GM08714 (cell line): ENCODE results near the gene MECR.

Experiments
- H3K4me3 ChIP-seq: fragments of 200-500 bp; sonication (Bioruptor generic); 2 replicates; pipeline ENCODE4 v1.5.1; 2014; ENCODE audit warnings: mild to moderate bottlenecking, low read length, inconsistent platforms
- ZNF274 ChIP-seq: IDR thresholded peaks from 2 replicates; pipeline ENCODE4 v1.6.1; 2012; ENCODE audit warnings: mild to moderate bottlenecking, low read depth, low read length

MECR gene

DNA sequence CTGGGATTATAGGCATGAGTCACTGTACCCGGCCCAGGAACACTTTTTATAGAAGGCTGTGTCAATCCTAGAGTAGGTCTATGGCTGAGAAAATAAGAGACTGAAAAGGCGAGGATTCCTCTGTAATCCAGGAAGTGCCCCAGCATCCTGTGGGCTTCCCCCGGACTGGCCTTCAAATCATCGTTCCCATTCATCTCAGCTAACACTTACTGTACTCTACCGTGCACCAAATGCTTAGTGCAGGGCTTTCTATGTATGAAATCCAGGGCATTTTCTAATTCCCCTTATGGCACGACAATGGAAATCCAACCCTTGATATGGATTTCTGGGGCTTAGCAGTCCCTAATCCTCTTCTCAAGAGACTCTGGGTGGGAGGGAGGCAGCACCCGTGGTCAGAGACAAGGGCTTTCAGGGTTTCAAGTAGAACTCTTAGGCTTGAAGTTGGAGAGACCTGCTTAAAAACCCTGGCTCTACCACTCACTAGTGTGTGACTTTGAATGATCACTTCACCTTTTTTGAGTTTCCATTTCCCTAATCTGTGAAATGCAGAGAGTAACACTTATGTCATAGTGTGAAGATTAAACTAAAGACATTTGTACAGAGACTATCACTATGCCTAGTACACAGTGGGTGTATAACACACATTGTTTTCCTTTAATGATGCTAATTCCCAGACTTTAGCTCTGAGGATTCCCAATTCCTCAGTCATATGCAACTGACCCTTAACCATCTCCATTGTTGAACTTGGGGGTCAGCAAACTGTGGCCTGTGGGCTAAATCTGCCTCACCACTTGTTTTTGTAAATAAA lies 20.3 kb downstream of the MECR start:
- TF ChIP-seq ZNF274: no peak
- H3K4me3 ChIP-seq: no peak overlapping the region

DNA sequence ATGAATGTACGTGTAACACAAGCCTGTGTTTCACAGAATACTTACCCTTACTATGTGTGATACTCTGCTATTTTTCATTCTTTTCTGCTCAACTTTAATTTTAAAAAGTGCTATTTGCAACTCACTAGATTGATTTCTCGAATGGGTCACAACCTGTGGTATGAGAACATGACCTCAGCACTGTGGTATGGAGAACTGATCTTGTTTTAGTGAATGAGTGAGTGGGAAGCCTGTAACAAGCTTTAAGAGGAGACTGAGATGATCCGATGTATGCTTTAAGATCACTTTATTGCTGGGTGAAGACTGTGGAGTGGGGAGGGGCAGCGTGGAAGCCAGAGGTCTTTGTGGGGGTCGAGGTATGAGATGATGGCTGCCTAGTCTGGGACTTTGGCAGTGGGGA lies 21.6 kb downstream of the MECR start:
- no peak for TF ChIP-seq ZNF274
- H3K4me3 ChIP-seq: no peak overlapping the region

DNA sequence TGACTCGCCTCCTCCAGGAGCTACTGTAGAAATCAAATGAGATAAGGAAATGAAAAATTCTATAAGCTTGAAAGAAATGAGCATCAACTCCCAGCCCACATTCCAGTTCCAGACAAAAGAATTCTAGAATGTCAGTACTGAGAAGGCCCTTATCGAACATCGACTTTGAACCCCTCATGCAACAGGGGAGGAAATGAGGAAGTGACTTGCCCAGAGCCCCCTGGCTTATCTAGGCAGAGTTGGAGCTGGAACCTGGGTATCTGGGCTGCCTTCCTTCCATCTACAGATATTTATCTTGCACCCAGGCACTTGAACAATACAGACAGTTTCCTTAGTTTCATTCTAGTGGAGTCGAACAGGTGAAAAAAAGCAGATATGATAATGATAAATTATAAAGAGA lies 22.3 kb downstream of the MECR start:
- H3K4me3 ChIP-seq: no peak overlapping the region

DNA sequence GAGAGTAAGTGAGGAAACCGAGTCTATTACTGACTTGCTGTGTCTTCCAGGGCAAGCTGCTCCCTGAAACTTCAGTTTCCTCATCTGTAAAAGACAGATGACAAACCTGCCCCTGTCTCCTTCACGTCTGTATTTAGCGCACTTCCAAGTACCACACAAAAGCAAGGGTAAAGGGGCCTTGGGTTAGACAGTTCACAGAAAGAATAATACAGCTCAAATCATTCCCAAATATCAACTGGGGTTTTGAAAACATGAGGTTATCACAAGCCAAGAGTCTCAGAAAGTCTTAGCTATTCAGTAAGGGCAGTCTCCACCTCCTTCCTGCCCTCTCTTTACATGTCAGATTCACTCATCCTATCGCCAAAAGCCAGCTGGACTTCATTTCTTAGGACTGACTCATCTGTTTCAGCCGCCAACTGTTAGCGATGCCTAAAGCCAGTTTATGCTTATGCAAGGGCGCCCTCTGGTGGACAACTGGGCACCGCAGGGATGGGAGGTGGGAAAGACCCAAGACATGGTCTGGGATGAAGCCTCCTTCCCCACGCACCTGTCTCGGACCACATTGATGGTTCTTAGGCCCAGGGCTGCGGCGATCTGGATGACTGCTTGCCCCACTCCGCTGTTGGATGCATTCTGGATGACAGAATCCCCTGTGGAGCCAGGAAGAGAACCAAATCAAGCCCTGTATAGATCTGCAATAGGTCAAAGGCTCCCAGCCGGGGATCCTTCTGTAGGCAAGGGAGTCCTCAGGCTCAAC lies 28.0 kb downstream of the MECR start:
- no peak overlapping the region for H3K4me3 ChIP-seq
- TF ChIP-seq ZNF274: no peak

More for the DNA sequence above, 22.3 kb downstream of the MECR start:
- TF ChIP-seq ZNF274: no peak

- H3K4me3 ChIP-seq: no peak overlapping the region
- no peak for TF ChIP-seq ZNF274
Observed at GRCh38 chr1:29202053-29202452, 28.7 kb downstream of the MECR start.

DNA sequence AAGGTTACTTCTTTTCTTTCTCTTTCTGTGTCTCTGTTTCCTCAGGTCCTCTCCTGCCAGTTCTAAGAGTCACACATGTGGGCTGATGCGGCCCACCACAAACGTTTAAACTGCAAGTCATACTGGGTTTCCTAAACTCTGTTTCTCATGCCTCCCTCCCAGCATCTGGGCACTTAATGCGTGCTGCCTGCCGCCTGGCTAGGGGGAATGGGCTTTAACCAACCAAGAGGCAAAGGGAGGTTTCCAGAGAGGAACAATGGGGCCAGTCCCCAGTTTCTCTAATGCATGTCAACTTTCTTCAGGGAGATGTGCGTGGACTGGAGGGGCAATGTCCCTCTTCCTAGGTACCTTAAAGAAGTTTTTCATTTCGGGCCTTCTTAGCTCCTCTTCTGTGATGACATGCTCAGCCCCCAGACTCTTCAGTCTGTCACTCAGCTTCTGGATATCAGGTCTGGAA lies 29.1 kb downstream of the MECR start:
- TF ChIP-seq ZNF274: no peak
- H3K4me3 ChIP-seq: no peak overlapping the region

- H3K4me3 ChIP-seq: no peak overlapping the region
- TF ChIP-seq ZNF274: no peak
Observed at GRCh38 chr1:29200906-29201594, 29.7 kb downstream of the MECR start.

- TF ChIP-seq ZNF274: no peak
- no peak overlapping the region for H3K4me3 ChIP-seq
Observed at GRCh38 chr1:29197993-29198392, 32.7 kb downstream of the MECR start.

DNA sequence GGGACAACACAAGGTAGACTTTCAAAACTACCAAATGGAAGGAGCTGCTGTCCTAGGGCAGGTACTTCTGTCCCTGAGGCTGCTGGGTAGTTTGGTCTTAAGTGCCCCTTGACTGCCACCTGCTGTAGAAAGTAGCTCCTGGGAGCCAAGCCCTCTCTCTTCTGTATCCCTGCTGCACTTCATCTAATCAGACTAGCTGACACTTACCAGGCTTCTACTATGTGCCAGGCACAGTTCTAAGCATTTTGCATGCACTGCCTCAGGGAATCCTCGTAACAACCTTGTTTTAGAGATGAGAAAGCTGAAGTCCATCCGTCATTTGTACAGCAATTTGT lies 33.2 kb downstream of the MECR start:
- TF ChIP-seq ZNF274: no peak
- H3K4me3 ChIP-seq: no peak overlapping the region

DNA sequence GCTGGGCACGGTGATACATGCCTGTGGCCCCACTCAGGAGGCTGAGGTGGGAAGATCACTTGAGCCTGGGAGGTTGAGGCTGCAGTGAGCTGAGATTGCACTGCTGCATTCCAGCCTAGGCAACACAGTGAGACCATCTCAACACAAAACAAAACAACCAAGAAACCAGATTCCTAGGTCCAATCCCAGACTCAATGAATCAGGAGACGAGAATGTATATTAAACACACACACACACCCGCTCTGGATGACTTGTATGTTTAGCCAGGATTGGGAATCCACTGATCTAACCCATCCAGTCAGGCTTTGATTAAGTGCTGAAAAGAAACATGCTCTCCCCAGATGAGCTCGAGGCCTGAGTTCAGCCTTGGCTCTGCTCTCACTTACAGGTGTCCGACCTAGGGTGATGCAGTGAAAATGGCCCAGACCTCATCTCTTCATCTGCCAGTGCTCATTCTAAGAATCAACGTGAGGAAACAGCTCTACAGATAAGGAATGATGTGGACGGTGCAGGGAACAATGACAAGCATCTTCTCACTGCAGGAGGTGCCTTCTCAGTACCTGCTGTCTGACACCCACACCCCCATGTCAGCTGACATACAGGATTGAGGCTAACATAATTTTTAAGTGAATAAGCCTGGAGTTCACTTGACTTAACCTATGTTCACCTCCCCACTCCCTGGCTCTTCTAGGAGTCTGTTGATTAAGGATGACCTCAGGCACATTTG lies 33.7 kb downstream of the MECR start:
- TF ChIP-seq ZNF274: no peak
- no peak overlapping the region for H3K4me3 ChIP-seq

- H3K4me3 ChIP-seq: no peak overlapping the region
- no peak for TF ChIP-seq ZNF274
Observed at GRCh38 chr1:29195881-29196291, 34.8 kb downstream of the MECR start.

- no peak overlapping the region for H3K4me3 ChIP-seq
- no peak for TF ChIP-seq ZNF274
Observed at GRCh38 chr1:29193879-29194455, 36.8 kb downstream of the MECR start.

DNA sequence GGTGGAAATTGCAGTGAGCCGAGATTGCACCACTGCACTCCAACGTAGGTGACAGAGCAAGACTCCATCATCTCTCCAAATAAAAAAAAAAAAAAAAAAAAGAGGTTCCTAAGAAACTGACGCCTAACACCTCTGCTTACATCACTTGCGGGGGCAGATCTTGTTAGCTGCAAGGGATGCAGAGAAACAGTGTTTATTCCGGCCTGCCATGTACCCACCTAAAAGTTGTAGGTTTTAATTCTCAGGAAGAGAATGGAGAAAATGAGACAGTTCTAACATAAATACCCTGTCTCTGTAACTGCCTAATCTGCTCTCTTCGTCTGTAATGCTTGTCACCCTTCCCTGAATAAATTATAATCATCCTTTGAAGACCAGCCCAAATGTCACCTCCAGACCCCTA lies 40.0 kb downstream of the MECR start:
- no peak overlapping the region for H3K4me3 ChIP-seq
- TF ChIP-seq ZNF274: no peak

DNA sequence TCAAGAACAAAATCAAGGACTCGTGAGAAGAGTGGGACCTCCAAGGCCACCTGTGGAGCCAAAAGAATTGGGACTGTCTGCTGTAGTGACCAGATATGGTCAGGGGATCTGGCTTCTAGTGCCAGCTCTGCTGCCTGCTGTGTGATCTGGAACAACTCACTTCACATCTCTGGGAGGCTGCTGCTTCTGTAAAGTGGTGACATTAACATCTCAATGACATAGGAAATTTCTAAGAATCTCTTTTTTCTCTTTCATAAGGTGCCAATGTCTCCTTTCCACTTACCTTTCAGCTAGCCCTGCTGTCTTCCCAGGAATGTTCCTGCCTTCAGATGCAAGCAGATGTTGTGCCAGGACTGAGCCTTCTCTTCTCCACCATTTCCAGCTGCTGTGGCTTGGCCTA lies 44.0 kb downstream of the MECR start:
- no peak for TF ChIP-seq ZNF274
- H3K4me3 ChIP-seq: no peak overlapping the region
